DMS53 treated with DMSO at 0.1 percent for 48 hours (cell line): Measurements from ENCODE around the gene THRB.
A peak's percentile ranks its signal among the peaks of the same experiment; 100 is the strongest.

Source experiments
- DNase-seq: peaks from one replicate; lab custom pipeline; 2025; ENCODE audit not compliant: unreplicated experiment; lab: John Stamatoyannopoulos, UW

The THRB gene

DNA sequence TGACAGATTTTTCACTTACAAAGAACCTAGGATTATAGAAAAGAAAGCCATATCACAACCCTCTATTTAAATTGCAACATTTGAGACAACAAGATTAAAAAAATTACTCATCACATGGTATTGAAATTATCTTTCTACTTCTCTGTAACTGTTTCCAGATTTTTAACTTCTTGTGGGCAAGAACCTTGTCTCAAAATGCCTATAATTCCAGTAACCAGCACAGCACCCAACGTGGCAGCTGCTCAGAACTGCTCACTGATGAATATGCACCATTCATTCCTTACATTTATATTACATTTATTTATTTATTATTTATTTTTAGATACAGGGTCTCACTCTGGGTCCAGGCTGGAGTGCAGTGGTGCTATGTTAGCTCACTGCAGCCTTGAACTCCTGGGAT, 216.1 kb downstream of the THRB start:
- DNase-seq, result no peak

DNA sequence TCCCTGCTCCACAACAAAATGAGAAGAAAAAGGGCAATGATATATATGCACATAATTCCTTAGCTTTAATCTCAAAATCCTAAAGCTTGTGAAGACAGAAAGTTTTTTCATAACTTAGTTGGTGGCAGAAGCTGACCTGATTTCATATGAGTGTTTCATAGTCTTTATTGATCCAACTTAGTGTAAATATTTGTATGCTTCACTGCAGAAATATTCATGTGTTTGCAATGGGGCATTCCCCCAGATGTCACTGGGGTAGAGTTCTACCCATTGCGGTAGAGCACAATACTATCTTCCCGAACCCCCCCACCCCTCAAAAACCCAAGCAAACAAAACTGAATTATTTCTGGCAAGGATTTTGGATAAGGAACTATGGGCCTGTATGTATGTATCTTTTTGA, 221.2 kb downstream of the THRB start:
- DNase-seq, result no peak

DNA sequence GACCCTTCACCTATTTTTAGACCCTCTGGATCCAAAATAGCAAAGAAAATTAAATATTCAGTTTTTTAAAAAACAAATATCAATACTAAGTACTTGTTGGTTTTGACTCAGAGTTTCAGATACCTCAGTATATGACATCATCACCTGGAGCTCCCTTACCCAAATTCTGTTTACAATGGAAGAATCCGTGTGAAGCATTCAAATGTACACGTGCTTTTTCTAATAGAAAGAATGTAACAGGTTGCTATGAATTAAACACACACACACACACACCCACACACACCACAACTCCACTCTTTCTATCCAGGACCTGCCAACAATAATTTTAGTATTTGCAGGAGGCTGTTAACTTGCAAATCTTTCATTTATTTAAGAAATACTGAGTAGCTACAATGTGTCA, 221.8 kb downstream of the THRB start:
- no peak for DNase-seq

DNA sequence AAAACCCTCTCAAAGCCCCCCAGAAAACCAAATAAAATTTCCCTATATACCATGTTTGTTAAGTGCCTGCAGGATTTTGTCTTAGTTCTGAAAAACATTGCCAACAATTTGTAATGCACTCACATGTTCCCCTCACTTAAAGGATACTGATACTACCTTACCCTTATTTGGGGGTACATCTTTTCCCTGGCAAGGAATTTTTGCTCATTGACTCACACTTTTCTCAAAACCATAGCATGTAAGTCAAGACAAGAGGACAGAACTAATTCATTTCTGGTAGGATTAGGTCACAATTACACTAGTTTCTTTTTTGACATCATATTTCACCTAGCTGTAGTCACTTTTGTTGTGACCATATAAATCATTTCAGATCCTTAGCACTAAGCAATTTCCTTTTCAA, 222.2 kb downstream of the THRB start:
- no peak for DNase-seq

DNA sequence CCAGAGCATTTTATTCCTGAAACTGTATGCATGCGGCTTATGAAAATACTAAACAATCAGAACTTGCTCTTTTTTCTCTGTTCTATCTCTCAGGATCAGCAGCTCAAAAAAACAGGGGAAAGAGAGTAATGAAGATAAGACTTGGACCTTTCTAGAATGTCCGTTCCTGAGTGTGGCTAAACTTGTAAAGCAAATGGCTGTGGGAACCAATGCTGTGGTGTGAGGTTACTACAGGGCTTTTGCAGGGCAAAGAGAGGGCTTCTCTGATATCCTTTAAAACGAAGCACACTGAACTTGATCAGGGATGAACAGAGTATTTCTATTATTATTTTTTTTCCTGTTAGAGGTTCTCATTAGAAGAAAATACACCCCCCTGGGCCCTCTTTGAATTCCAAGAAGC, 223.4 kb downstream of the THRB start:
- no peak for DNase-seq

DNA sequence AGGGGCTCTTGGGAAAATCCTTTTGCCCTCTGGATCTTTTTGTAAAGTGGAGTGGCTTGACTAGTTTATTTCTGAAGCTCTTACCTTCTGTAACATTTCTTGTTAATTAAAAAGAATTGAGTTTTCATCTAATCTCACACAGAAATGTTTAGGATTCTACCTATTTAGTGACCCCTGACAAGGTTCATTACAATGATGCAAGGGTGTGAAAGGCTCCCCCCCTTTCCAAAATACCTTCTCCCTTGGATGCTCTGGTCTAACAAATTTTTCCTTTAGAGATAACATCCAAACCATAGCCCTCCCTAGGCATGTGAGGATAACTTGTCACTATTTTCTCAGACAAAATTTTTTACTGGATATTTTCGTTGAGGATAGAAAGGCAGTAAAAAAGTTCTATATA, 223.9 kb downstream of the THRB start:
- no peak for DNase-seq

DNA sequence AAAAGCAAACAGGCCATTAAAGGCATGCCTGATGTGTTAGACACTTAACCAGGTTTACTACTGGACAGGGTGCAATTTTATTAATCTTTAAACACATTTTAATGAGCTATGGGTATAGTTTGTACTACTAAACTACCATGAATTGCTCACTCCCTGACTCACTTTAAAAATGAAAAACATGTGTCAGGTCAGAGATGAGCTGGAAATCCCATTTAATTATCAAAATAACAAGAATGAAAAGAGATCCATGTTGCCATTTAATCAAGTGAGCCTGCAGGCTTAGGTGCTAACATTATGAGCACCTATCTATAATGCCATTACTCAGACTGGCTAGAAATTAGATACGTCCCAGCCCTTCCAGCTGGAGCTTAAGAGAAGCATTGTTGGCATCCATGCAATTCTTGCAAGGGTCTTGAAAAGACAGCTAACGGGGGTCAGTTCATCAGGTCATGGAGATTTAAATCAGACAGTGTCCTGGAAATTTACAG, 224.4 kb downstream of the THRB start:
- no peak for DNase-seq

DNA sequence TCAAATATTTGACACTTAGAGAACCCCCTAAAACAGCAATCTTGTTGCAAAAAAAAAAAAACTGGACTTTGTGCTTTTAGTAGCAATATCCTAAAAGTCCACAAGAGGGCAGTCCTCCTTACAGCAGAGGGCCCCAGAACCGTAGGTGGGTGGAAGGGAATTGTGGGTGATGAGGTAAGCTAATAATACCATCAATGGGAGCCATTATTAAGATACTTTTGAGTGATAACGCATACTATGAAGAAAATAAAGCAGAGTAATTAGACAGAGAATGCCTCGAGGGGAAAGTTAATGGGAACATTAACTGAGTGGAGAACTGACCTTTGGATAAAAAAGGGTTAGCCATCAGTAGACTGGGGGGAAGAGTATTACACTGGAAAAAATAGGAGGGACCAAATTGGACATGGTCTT, 229.9 kb downstream of the THRB start:
- DNase-seq, result peak; percentile 0

DNA sequence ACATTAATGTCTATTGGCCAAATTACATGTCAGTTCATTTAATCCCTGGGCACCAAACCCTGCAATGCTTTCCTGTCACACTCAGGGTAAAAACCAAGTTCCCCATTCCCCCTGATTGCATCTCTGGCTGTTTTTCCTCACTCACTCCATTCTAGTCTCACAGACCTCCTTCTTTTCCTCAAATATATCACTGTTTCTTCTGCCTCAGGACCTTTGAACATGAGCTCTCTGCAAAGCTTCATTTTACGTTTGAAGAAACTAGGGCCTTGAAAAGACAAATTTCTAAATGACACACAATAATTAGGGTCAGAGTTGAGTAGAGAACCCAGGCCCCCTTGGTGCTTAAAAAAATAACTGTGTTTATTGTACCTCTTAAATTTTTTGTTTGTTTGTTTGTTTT, 230.6 kb downstream of the THRB start:
- DNase-seq, result no peak

DNA sequence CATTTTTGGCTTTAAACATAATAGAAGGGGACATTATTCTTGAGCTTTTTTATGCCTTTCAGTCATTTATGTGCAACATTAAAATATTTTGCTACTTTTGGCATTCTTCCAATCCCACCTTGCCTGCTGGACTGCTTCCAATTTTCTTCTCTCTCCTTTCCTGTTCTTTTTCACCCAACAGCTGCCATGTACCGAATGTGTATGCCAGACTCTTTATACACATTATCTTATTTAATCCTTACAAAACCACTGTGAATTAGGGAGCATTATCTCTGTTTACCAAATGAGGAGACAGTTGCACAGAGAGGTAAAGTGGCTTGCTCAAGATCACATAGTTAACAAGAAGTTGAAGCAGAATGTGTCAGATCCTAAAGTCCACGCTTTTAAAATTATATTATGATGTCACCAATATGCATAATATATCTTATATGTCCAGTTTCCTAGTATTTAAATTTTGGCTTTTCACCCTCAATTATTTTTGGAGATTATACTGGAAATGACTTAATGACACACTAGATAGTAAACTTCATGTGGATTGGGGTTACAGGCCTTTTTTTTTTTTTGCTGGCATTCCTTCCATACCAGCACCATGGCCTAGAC, 231.5 kb downstream of the THRB start:
- no peak for DNase-seq

DNA sequence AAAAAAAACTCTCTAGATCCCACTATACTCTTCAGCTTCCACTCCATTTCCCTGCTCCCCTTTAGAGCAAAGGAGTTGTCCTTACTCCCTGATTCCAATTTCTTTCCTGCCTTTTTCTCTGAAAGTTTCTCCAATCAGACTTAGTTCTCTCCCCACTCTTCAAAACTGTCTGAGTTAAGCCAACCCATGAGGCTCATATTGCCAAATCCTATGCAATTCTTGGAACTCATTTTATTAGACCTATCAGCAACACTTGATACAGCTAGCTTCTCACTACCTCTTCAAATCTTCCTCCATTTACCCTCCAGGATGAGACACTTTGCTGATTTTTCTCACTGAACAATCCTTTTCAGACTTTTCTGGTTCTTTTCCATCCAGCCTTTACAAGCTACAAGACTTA, 233.1 kb downstream of the THRB start:
- no peak for DNase-seq

DNA sequence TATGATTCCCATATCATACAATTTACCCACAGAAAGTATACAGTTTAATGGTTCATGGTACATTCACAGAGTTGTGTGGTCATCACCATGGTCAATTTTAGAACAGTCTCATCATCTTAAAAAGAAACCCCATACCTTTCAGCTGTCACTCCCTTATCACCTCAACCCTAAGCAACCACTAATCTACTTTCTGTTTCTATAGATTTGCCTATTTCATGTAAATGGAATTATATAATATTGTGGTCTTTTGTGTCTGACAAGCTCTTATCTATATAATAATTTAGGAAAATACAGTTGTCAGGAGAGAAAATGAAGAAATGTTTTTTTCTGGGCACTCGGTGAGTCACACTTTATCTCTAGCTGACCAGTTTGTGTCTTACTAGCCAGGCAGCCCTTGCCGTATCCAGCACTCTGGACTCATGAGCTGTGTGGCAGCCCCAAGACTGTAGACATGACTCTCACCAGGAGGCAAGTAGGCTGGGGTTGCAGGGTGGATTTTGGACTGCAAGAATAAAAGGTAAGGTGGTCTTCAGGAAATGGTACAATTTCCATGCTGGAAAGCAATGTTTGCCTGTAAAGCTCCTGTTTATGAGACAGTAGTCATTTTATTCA, 234.6 kb downstream of the THRB start:
- no peak for DNase-seq

DNA sequence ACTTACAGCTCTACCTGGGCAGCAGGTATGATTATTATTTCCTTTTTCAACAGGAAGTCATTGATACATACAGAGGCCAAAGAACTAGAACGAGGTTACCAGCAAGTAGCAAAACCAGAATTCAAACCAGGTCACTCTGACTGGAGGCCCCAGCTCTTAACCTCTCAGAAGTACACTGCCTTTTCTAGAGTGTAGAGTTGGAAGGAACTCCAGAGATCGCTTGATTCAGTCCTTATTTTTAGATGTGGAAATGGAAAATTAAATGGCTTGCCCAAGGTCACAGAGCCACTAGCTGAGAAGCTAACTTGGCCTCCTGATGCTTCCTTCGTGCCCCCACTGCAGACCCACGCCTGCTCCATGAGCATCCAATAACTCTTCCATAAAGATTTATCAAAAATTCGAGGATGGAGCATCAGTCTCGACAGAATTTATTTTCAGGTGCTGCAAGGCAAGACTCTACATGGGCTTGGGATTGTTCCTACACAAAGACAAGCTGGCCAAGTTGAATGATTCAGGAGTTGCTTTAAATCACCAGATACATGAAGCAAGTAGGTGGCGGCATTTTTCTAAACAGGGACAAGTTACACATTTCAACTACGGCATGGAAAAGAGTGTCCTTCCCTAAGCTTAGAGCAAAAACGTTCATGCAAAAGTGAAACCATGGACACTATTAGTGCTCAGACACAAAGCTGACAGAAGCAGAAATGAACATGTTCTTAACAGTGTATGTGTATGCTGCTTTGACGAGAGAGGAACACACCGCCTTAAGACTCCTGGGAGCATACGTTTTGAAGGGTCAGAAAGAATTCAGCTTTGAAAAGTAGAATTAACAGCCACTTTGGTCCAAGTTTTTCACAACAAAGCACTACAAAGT, 235.7 kb downstream of the THRB start:
- no peak for DNase-seq

DNA sequence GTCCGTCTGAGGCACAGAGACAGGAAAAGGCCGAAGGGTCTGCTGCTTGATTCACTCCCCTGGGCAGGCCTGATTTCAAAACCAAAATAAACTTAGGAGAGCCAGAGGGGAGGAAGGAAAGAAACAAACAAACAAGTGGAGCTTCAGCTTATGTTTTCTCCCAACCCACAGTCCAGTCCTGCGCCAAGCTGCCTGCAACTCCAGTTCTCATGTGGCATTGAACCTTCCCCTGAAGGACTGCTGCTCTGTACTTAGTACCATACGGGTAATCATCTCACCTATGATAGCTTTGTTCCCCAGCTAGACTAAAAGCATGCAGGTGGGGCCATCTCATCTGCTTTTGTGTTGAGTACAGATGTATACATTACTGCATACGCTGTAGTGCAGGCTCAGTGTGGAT, 236.4 kb downstream of the THRB start:
- DNase-seq, result no peak

DNA sequence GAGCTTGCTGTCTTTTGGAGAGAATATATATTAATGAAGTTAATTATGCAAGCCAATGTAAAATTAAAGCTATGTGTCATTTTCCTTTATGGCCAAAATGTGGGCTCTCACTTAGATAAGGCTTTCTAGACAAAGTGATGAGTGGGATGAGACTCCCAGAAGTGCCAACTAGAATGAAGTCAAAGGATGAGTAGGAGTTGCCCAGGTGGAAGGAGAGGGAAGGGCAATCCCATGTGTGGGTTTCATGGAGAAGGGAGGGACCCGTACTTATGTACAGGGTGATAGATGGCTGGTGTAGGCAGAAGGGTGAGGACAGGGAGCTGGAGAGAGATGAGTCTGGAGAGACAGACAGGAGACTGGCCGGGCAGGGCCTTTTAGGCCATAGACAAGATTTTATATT, 239.2 kb downstream of the THRB start:
- no peak for DNase-seq

DNA sequence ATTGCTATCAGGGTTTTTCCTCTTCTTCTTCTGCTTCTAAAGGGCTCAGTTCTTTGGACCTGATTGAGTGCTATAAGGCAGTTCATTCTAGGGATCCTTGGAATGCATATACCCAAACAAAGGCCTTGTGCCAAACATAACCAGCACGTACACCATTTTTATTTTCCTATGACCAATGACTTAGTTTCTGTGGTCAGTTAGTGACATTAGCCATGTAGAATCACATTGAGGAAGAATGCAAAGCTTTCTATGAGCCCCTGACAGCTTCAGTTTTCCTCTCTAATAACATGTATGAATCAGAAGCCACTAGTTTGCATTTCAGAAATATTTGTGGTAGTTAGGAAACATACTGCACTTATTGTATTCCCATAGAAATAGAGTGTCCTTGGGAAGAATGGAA, 240.0 kb downstream of the THRB start:
- no peak for DNase-seq

DNA sequence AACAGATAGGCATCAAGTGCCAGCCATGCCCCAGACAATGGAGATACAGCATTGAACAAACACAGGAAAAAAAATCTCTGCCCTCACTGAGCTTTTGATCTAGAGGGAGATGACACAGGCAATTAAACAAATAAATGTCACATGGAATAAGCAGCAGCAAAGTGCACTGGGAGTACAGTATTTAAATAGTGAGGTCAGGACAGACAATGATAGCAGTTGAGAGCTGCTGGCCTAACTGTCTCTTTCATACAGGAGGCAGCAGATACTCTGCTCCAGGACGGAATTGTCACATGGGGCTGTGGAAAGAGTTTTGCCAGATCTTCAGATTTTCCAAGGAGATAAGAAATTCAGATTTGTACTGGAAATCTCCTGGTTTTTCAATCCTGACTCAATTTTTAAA, 241.3 kb downstream of the THRB start:
- DNase-seq, result no peak

DNA sequence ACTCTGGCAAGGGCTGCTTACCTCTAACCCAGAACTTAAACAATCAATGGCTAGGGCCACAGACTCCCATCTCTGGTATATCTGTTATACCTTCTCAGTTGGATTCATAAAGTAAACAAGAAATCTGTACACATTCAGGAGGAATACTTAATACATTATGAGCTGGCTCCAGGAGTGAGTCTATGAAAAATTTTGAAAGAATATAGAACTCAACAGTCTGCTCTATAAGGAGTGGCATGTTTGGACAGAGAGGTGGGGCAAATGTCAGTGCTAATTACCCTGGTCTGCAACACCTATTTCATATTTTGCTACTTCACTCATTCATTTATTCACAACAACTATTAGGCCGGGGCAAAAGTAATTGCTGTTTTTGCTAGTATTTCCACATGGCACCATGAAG, 245.1 kb downstream of the THRB start:
- no peak for DNase-seq

DNA sequence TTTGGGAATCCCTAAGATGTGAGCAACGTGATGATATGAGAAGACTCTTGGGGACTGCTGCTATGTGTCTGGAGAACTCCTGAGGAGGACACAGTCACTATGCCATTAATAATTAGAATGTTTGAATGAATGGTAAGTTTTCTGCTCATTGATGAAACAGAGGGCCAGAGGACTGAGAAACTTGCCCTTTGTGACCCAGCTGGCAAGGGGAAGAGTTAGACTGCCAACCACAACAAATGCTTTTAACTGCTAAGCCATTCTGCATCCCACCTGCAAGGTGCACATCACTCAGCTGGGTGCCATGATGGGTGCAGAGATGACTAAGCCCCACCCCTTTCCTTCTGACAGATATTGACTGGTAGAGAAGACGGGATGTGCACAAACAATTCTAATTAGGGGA, 249.6 kb downstream of the THRB start:
- DNase-seq, result no peak

DNA sequence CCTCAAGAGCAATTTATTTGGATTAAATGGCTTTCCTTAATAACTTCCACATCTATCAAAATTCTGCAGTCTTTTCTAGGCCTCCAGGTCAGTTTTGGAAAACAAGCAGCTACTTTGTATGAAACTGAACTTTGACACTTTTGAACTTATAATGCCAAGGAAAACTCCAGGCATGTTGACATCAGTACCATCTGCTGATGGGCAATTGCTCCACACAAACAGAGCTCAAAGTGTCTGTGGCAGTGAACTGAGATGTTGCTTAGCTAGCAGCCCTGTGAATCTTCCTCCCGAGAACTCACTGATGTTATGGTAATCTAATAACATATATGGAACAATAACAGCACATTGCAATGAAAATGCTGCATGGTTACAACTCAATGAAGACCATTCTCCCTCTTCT, 250.2 kb downstream of the THRB start:
- DNase-seq, result no peak

DNA sequence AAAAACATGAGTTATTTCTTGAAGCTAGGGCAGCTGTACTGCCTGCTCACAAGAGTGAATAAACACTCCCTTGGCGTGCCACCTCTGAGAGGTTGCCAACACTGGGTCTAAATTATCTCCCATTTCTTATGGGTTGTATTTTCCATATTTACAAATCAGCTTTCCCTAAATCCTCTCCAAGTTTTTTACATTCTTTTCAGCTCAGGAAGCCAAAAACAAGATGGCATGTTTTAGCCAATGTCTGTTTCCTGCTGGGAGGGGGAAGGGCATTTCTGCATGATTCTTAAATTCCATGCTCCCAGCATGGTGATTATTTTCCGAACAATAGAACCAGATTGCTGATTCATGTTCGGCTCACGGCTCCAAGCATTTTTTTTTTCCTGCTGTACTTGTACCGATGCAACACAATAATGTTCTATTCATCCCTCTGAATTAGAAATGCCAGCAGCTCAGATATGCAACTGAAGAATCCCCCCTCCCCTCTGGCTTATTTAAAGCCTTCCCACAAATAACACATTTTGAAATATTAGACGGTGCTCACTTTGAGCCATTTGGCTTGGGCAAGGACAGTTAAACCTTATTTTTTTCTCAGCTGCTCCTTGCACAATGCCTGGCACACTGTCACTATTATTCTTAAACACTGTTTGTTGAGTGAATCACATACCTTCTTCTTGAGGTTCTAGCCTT, 252.5 kb downstream of the THRB start:
- DNase-seq, result no peak

DNA sequence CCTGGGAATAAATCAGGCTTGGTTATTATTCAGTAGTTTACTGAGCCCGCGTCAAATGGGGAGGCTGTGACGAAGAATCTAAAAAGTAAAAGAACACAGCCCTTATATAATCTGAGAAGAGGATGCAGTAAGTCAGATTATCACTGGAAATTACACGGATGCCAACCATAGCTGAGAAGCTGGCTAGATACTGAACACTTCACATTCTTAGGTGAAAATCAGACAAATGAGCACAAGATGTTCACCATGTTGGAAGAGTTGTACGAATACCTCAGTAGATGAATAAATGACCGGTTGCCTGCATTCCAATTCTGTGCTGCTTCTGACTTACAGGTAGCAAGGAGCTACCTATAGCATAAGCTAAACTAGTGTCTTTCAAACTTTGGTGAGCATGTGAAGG, 254.3 kb downstream of the THRB start:
- no peak for DNase-seq
